Ishikawa (cell line): ENCODE results near the gene TENM3.

ENCODE experiments used
- CEBPB ChIP-seq: IDR thresholded peaks from 2 replicates; pipeline ENCODE4 v1.6.1; 2012
- CREB1 ChIP-seq: IDR thresholded peaks from 2 replicates; pipeline ENCODE4 v1.6.1; 2012; ENCODE audit warnings: low read depth
- EGR1 ChIP-seq: IDR thresholded peaks from 2 replicates; pipeline ENCODE4 v1.6.1; 2012
- EP300 ChIP-seq: IDR thresholded peaks from 2 replicates; pipeline ENCODE4 v1.6.1; 2012; ENCODE audit warnings: borderline replicate concordance
- FOXM1 ChIP-seq: IDR thresholded peaks from 2 replicates; pipeline ENCODE4 v1.6.1; 2012; ENCODE audit warnings: low read depth, borderline replicate concordance
- NFIC ChIP-seq: IDR thresholded peaks from 2 replicates; pipeline ENCODE4 v1.6.1; 2012
- RAD21 ChIP-seq: IDR thresholded peaks from 2 replicates; pipeline ENCODE4 v1.6.1; 2012; ENCODE audit warnings: low read depth
- REST ChIP-seq: IDR thresholded peaks from 2 replicates; pipeline ENCODE4 v1.6.1; 2012; ENCODE audit warnings: low read depth, mild to moderate bottlenecking
- TAF1 ChIP-seq: IDR thresholded peaks from 2 replicates; pipeline ENCODE4 v1.6.1; 2012; ENCODE audit warnings: low read depth, mild to moderate bottlenecking
- TCF12 ChIP-seq: IDR thresholded peaks from 2 replicates; pipeline ENCODE4 v1.6.1; 2012; ENCODE audit warnings: low read depth
- TEAD4 ChIP-seq: IDR thresholded peaks from 2 replicates; pipeline ENCODE4 v1.6.1; 2012
- YY1 ChIP-seq: IDR thresholded peaks from 2 replicates; pipeline ENCODE4 v1.6.1; 2012; ENCODE audit warnings: low read depth
- ZBTB7A ChIP-seq: IDR thresholded peaks from 2 replicates; pipeline ENCODE4 v1.6.1; 2012; ENCODE audit warnings: low read depth
- TF ChIP-seq, protein P1 (sequence below): IDR thresholded peaks from 2 replicates; pipeline ENCODE4 v1.6.1; 2012
- TF ChIP-seq, protein P2 (sequence below): IDR thresholded peaks from 2 replicates; pipeline ENCODE4 v1.6.1; 2012

The TENM3 gene

DNA sequence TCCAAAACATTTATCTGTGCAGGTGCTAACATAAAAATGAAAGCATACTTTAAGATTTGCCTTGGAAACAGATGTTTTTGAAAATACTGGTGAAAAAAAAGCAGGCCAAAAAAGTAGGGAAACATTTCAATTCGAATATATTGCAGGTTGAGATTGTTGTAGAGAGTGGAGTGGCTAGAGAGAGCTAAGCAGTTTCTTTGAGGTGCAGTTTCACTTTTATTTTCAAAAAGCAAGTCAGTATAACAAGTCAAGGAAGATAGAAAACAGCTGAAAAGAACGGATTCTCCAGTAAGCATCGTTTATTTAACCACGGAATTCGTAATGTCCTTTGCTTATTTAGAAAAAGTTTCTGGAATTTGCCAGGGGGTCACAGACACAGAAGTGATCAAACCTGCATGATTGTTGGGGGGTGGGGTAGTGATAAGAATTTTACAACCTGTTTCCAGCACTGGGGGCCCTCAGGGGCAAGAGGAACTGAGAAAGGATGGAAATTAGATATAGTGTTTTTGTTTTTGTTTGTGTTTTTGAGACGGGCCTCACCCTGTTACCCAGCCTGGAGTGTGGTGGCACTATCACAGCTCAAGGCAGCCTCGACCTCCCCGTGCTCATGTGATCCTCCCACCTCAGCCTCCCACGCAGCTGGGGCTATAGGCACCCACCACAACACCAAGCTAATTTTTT, 175.0 kb downstream of the TENM3 start:
- no peak for TF ChIP-seq TAF1
- no peak for TF ChIP-seq ZBTB7A
- TF ChIP-seq, protein P1, sequence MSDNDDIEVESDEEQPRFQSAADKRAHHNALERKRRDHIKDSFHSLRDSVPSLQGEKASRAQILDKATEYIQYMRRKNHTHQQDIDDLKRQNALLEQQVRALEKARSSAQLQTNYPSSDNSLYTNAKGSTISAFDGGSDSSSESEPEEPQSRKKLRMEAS: no peak
- TF ChIP-seq TCF12: no peak
- TF ChIP-seq YY1: no peak
- TF ChIP-seq NFIC: no peak
- TF ChIP-seq EGR1: no peak
- TF ChIP-seq, protein P2, sequence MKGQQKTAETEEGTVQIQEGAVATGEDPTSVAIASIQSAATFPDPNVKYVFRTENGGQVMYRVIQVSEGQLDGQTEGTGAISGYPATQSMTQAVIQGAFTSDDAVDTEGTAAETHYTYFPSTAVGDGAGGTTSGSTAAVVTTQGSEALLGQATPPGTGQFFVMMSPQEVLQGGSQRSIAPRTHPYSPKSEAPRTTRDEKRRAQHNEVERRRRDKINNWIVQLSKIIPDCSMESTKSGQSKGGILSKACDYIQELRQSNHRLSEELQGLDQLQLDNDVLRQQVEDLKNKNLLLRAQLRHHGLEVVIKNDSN: no peak
- TF ChIP-seq CREB1: no peak
- no peak for TF ChIP-seq EP300
- no peak for TF ChIP-seq RAD21
- no peak for TF ChIP-seq TEAD4
- TF ChIP-seq FOXM1: no peak

DNA sequence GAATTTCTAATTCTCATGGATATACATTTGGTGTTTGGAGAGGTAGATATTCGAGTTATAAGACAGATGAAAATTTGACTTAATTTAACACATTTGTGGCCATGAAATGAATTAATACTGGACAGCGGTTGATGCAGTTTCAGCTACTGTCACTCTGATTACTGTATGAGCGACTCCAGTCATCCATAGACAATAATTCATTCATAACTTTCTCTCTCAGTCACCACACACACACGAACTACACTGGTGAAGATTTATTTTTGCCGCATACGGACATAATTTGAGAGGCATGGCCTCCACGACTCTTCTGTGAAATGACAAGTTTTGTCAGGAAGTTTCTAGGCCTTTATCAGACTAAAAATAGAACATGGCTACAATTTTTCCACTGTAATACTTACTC, 177.0 kb downstream of the TENM3 start:
- TF ChIP-seq, protein P2: no peak
- TF ChIP-seq, protein P1: no peak
- no peak for TF ChIP-seq ZBTB7A
- no peak for TF ChIP-seq CEBPB
- TF ChIP-seq NFIC: no peak
- TF ChIP-seq FOXM1: no peak

DNA sequence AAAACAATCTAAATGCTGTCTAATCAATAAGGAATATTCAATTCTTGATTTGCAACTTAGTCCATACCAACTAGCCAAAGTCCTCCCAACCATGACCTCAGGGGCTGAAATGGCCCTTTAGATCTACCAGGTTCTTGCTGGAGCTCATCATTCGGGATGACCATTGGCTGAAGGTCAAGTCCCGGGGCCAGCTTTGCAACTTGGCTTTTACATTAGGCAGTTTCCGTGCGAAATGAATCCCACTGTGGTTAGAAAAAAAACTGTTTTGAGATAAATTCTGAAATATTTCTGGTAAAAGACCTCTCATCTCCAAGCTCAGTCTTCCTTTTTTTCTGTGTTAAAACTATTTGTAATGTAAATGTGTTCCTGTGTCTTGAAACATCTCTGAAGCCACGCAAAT, 178.6 kb downstream of the TENM3 start:
- no peak for TF ChIP-seq YY1

DNA sequence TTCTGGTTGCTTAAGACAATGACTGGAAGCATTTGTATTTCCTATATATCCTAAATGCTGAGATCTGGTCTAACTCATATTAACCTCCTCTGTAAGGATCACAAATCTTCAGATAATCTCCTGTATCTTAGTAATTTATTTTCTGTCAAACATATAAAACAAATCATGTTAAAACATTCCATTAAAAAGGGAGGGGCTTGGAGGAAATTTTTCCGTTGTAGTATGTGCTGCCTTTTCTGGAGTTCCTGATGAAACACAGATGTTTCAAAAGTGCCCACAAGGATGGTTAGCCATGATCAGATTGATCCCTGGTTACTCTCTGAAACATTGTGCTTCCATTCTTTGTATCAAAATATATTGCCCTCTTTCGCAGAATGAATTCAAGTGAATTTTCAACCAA, 182.1 kb downstream of the TENM3 start:
- TF ChIP-seq ZBTB7A: no peak
- no peak for TF ChIP-seq REST
- no peak for TF ChIP-seq NFIC
- no peak for TF ChIP-seq YY1
- TF ChIP-seq FOXM1: no peak
- TF ChIP-seq, protein P1: no peak
- no peak for TF ChIP-seq CREB1
- no peak for TF ChIP-seq RAD21
- TF ChIP-seq CEBPB: no peak
- TF ChIP-seq, protein P2: no peak
- TF ChIP-seq TEAD4: no peak
- no peak for TF ChIP-seq TCF12
- no peak for TF ChIP-seq TAF1

DNA sequence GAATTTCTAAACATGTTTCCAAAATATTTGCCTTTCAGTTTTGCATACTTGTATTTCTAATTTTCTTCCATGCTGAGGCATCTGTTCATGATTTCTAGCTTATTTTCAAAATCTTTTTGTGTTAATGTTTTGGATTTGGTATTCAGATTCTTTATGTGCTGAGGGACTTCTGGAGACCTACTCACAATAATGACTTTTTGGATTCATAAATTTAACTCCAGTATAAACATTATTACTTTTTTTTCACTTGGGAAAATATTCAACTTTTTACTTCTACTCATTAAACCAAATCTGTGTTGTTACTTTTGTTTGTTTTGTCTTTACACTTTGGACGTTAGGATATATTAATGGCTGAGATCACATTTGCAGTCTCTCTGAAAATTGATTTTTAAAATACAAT, 183.7 kb downstream of the TENM3 start:
- TF ChIP-seq TAF1: no peak
- TF ChIP-seq REST: no peak
- TF ChIP-seq EGR1: no peak
- TF ChIP-seq, protein P2: no peak
- TF ChIP-seq, protein P1: no peak
- TF ChIP-seq EP300: no peak
- TF ChIP-seq RAD21: no peak
- TF ChIP-seq ZBTB7A: no peak
